Stomach (tissue), 9 donors: Measurements from ENCODE around the gene NR4A1. TPM values are rescaled to one million over a fixed set of nuclear protein-coding genes. Genes with fewer than 3 reads are reported as not detected.

ENCODE experiments used
- DNase-seq, 2 donors: peaks; one replicate each; pipeline versions ENCODE4 v3.0.0 to v3.0.0-alpha.2; 2013 to 2019
- H3K27ac ChIP-seq, 5 donors: fragments of 200-600 bp in 4 of 5; sonication (generic) in 4 of 5; one replicate each; pipeline ENCODE4 v1.5.1; 2013 to 2019; ENCODE audit warnings: mild to moderate bottlenecking in 1 of 5, moderate library complexity in 1 of 5
- H3K27me3 ChIP-seq, 3 donors: fragments of 200-600 bp; sonication (generic); one replicate each; pipeline ENCODE4 v1.5.1; 2017 to 2019; ENCODE audit warnings: mixed run types in 1 of 3
- H3K36me3 ChIP-seq, 4 donors: fragments of 200-600 bp; sonication (generic); 1 replicate in 3 of 4; 2 replicates in 1 of 4; pipeline ENCODE4 v1.5.1; 2016 to 2019
- H3K4me1 ChIP-seq, 4 donors: fragments of 200-600 bp; sonication (generic); one replicate each; pipeline ENCODE4 v1.5.1; 2016 to 2019
- H3K4me3 ChIP-seq, 4 donors: fragments of 200-600 bp; sonication (generic) in 3 of 4; one replicate each; pipeline ENCODE4 v1.5.1; 2016 to 2019; ENCODE audit warnings: mild to moderate bottlenecking in 1 of 4
- H3K9me3 ChIP-seq, 4 donors: fragments of 200-600 bp; sonication (generic); one replicate each; pipeline ENCODE4 v1.5.1; 2016 to 2019
- CTCF ChIP-seq, 7 experiments: fragments of 450-650 bp in 4 of 7; fragments of 200-600 bp in 3 of 7; sonication (generic) in 3 of 7; IDR thresholded peaks; one replicate each; pipeline ENCODE4 v1.5.1; 2016 to 2019; ENCODE audit warnings: antibody characterized with exemption in 7 of 7, control low read depth in 2 of 7, mild to moderate bottlenecking in 1 of 7
- EP300 ChIP-seq: sonication (generic); formaldehyde crosslinking; IDR thresholded peaks from one replicate; pipeline ENCODE4 v1.6.1; 2017; ENCODE audit warnings: antibody characterized with exemption
- POLR2A ChIP-seq, 4 donors: fragments of 450-650 bp; IDR thresholded peaks; one replicate each; pipeline ENCODE4 v1.6.1; 2016; ENCODE audit warnings: antibody characterized with exemption in 4 of 4, control low read depth in 2 of 4, mild to moderate bottlenecking in 1 of 4, moderate library complexity in 1 of 4
- POLR2AphosphoS5 ChIP-seq, 3 donors: sonication (generic); formaldehyde crosslinking; IDR thresholded peaks; one replicate each; pipeline ENCODE4 v1.6.1; 2016; ENCODE audit warnings: antibody characterized with exemption in 3 of 3
- WGBS, 5 donors: extraction: QIAGEN DNeasy Blood & Tissue Kit in 3 of 5; methylation state at CpG; one replicate each; pipeline versions ENCODE4 v1.1.5 to v1.1.7; 2013 to 2018; 5-methylcytosine and 5-hydroxymethylcytosine counted together
- intact Hi-C: fragments of 100-400 bp; cut with DNase I; formaldehyde crosslinking; loops from one replicate; pipeline ENCODE4 v1.15.1; 2023; ENCODE audit warnings: low total_unique reads
- polyA plus RNA-seq, 3 donors: library from polyadenylated mRNA; stranded (reverse); fragments of 200-250 nt; gene quantifications; one replicate each; pipeline ENCODE4 v1.2.3, GENCODE V29; 2013
- total RNA-seq, 5 donors: library from RNA; depleted of rRNA; stranded (reverse); fragments of >200 nt; gene quantifications; one replicate each; pipeline versions ENCODE4 v1.1.0 to v1.2.3, GENCODE V29; 2014 to 2016
- donor health status: healthy with polysubstance abuse.
- donor health status: Bipolar disorder and iron deficiency.
- donor health status: healthy.

The NR4A1 gene
- total and polyA plus RNA-seq, 8 donors: 29.4 to 384 (median 68.0) TPM

GRCh38 chr12:52036587-52037171, 14.6 kb upstream of the NR4A1 start:
- intact Hi-C loops: no loop called here
- Histone ChIP-seq H3K27ac (peak overlapping the region; percentile 85 to 94 (median 85)), H3K4me3 (peak overlapping the region; percentile 56 to 71 (median 62)), H3K36me3 (no peaks in the 10 kb centered on the region), H3K9me3 (no peaks in the 10 kb centered on the region), H3K4me1 (peaks cover 28 to 60% (median 35%) of the 10 kb centered on the region in 4 donors), H3K27me3 (no peaks in the 10 kb centered on the region)
- peak; percentile 94 to 97 for DNase-seq
- peak in 1 of 7 experiments; percentile 8 for TF ChIP-seq CTCF (IDR thresholded peaks at IDR 0.05)
- peak; percentile 78 to 94 (median 84) for TF ChIP-seq POLR2AphosphoS5 (IDR thresholded peaks at IDR 0.05)
- TF ChIP-seq EP300: peak; percentile 97
- TF ChIP-seq POLR2A (IDR thresholded peaks at IDR 0.05): peak in 1 of 4 donors; percentile 77
- 3 to 9% (median 5%) methylated on average over 9 to 53 of the region's 53 CpGs for WGBS, 5 donors

- no peak for TF ChIP-seq EP300
- TF ChIP-seq POLR2AphosphoS5 (IDR thresholded peaks at IDR 0.05): peak in 1 of 3 donors; percentile 44
- no peak for TF ChIP-seq POLR2A (IDR thresholded peaks at IDR 0.05)
- no peak for TF ChIP-seq CTCF (IDR thresholded peaks at IDR 0.05)
- H3K4me3 ChIP-seq: peak overlapping the region; percentile 56 to 71 (median 62)
- H3K36me3 ChIP-seq: no peaks in the 10 kb centered on the region
- H3K27me3 ChIP-seq: no peaks in the 10 kb centered on the region
- DNase-seq: peak; percentile 54 to 89
- H3K4me1 ChIP-seq: peaks cover 22 to 60% (median 35%) of the 10 kb centered on the region in 4 donors
- H3K27ac ChIP-seq: peak overlapping the region; percentile 72 to 94 (median 87)
- no peaks in the 10 kb centered on the region for H3K9me3 ChIP-seq
- intact Hi-C loops: no loop called here
- 1 to 4% (median 3%) methylated on average over 35 to 59 of the region's 59 CpGs for WGBS, 5 donors
Observed at GRCh38 chr12:52037248-52037861, 13.9 kb upstream of the NR4A1 start.

GRCh38 chr12:52038447-52038846, 12.8 kb upstream of the NR4A1 start:
- 60 to 82% (median 77%) methylated on average over 6 of the region's 6 CpGs for WGBS, 5 donors
- no peak for TF ChIP-seq POLR2A (IDR thresholded peaks at IDR 0.05)
- no peak for TF ChIP-seq CTCF (IDR thresholded peaks at IDR 0.05)
- peak in 1 of 3 donors; percentile 29 for TF ChIP-seq POLR2AphosphoS5 (IDR thresholded peaks at IDR 0.05)
- TF ChIP-seq EP300: no peak
- intact Hi-C loops: no loop called here
- Histone ChIP-seq H3K4me3 (peak overlapping the region in 2 of 4 donors; percentile 56 to 71), H3K27me3 (no peaks in the 10 kb centered on the region), H3K36me3 (no peaks in the 10 kb centered on the region), H3K9me3 (no peaks in the 10 kb centered on the region), H3K27ac (peak overlapping the region; percentile 21 to 94 (median 87)), H3K4me1 (peaks cover 22 to 66% (median 42%) of the 10 kb centered on the region in 4 donors)
- DNase-seq: no peak

GRCh38 chr12:52041035-52041434, 10.2 kb upstream of the NR4A1 start:
- peaks cover 42 to 79% (median 65%) of the 10 kb centered on the region in 4 donors for H3K4me1 ChIP-seq
- no peak for DNase-seq
- WGBS, 5 donors: 61 to 76% (median 66%) methylated on average over 3 of the region's 3 CpGs

More at GRCh38 chr12:52041035-52041434, 10.2 kb upstream of the NR4A1 start:
- TF ChIP-seq POLR2AphosphoS5 (IDR thresholded peaks at IDR 0.05) (no peak), CTCF (IDR thresholded peaks at IDR 0.05) (no peak), POLR2A (IDR thresholded peaks at IDR 0.05) (no peak), EP300 (no peak)
- Histone ChIP-seq H3K4me3 (no peak overlapping the region), H3K36me3 (no peaks in the 10 kb centered on the region), H3K27ac (peak overlapping the region in 2 of 5 donors; percentile 35 to 92), H3K9me3 (no peaks in the 10 kb centered on the region), H3K27me3 (no peaks in the 10 kb centered on the region)
- intact Hi-C loops: no loop called here
